NOMO-1 (cell line): ENCODE data around the gene CALHM1.
A peak's percentile ranks its signal among the peaks of the same experiment; 100 is the strongest.
"Not testable (repeated sequence)": the region's sequence is repeated elsewhere in the genome, so short reads cannot be mapped to it uniquely, and the experiment has no call there.

ENCODE experiments used
- DNase-seq, 2 experiments: peaks; one replicate each; lab custom pipeline; 2025; ENCODE audit not compliant: unreplicated experiment in 2 of 2; lab: John Stamatoyannopoulos, UW

Gene CALHM1, protein sequence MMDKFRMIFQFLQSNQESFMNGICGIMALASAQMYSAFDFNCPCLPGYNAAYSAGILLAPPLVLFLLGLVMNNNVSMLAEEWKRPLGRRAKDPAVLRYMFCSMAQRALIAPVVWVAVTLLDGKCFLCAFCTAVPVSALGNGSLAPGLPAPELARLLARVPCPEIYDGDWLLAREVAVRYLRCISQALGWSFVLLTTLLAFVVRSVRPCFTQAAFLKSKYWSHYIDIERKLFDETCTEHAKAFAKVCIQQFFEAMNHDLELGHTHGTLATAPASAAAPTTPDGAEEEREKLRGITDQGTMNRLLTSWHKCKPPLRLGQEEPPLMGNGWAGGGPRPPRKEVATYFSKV

DNA sequence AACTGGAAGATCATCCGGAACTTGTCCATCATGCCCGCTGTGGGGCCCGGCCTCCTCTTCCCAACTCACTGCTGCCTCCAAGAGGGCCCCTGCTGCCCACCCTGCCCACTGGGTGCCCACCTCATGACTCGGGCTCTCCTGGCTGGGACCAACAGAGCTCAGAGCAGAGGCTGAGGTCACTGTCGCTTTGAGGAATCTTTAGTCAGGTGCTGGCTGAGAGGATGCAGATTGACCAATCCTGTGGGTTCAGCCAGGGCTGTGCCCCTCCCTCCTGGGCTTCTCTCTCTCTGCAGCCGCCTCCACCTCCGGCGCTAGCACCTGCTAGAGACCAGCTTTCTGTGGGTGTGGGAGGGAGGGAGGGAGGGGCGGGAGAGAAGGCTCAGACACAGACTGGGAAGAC lies at the start of gene CALHM1:
Gene CALHM1, minus strand, starts transcription at position 181 of the 400 bp plus-strand sequence. Its CDS starts 149 bp downstream, at position 32.
- peak; percentile 11 to 25 for DNase-seq

DNA sequence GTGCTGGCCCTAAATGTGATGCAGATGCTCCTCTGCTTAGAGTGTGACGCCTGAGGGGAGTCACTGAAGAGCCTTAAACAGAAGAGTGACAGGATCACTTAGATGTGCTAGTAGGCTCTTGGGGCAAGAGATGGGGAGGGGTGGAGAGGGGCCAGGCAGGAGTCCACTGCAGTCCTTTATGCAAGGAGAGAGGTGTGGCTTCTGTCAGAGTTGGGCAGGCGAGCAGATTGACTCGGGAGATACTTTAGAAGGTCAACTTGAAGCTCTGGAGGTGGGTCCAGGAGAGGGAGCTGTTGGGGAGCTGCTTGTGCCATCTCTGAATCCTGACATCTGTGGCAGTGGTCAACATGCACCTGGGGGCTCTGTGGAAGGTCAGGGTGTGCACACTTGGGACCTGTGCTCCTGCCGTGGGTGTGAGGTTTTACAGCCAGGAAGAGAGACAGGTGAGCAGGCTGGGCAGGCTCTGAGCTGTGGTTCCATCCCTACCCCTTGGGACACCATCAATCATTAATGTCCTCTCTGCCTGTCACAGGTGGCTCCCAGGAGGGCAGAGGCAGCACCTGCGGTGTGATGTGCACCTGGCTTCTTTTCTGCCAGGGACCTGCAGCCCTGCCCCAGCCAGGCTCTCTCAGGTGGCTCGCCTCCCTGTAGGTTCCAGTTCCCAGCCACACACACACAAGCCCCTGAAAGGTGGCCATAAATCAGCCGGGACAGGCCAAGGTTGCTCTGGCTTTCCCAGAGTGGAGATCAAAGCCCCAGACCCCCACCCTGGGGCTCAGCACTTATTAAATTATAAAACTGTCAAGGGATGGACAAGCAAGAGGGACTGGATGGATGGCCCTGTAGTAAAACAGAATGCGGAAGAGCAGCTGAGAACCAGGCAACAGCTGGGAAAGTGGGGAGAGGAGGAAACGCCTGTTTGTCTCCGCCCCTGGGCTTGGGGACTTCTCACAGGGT lies 48.8 kb upstream of the CALHM1 start:
- no peak for DNase-seq

DNA sequence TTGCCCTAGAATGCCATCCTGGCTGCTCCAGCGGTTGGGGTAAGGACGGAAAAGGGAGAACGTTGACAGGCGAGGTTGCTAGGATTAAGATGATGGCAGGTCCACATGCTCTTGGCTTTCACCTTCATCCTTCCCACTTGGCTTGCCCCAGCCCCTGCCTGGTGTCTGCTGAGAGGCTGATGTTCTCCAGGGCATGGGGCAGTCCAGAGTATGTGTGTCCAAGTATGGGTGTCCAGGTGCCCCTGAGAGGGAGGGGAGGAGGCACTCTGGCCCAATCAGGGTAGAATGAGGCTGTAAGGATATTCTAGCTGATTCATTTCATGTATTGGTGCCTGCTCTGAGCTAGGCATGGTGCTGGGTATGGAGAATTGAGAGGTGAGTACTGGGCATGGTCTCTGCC lies 47.4 kb upstream of the CALHM1 start:
- DNase-seq: no peak

DNA sequence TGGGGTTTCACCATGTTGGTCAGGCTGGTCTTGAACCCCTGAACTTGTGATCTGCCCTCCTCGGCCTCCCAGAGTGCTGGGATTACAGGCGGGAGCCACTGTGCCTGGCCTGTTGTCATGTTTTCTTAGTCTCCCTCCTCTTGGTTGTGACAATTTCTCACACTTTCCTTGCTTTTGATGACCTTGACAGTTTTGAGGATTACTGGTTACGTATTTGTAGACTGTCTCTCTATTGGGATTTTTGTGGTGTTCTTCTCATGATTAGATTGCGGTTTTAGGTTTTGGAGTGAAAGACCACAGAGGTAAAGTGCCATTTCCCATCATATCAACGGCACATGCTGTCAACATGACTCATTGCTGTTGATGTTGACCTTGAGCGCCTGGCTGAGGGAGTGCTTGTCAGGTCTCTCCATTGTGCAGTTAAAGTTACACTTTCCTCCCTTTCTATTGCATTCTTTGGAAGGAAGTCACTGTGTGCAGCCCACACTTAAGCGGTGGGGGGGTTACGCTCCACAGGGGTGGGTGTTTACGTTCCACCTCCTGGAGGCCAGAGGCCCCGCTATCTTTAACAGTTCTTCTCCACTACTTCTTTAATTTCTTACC lies 45.6 kb upstream of the CALHM1 start:
- DNase-seq: no peak

DNA sequence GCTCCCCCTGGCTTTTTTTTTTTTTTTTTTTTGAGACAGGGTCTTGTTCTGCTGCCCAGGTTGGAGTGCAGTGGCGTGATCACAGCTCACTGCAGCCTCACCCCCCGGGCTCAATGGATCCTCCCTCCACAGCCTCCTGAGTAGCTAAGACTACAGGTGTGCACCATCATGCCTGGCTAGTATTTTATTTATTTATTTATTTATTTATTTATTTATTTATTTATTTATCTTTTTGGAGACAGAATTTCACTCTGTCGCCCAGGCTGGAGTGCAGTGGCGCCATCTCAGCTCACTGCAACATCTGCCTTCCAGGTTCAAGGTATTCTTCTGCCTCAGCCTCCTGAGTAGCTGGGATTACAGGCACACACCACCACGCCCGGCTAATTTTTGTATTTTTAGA lies 45.1 kb upstream of the CALHM1 start:
- not testable (repeated sequence) for DNase-seq

DNA sequence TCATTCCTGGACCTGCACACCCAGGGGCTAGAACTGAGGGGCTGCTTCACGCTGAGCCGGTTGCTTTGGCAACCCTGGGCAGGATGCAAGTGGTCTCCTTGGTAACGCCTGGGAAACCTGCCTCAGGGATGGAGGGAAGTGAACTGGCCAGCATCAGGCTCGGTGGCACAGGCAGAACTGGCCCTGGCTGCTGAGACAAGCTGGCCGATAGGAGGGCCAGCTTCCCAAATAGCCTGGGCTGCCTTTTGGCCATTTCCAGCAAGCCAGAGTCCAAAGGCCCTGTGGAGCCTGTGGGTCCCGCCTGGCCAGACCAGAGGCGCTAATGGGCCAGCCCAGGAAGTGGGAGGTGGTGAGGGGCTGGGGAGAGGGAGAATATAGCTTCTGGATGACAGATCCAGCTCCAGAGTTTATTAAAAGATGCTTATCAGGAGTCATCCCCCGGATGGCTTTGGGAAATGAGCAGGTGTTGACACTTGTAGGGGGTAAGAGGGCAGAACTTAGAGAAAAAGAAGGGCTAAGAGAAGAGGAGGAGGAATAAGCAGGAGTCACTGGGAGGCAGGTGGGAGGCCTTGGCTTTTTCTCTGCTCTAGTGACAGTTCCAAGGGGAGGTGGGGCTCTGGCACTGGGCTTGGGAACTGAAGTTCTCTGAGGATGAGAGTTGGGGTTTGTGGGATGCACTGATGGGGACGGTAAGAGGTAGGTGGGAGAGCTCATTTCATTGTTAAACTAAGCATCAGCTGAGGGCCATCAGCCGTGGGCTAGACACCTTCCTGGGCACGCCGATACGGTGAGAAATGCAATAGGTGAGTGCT lies 44.4 kb upstream of the CALHM1 start:
- DNase-seq: no peak

DNA sequence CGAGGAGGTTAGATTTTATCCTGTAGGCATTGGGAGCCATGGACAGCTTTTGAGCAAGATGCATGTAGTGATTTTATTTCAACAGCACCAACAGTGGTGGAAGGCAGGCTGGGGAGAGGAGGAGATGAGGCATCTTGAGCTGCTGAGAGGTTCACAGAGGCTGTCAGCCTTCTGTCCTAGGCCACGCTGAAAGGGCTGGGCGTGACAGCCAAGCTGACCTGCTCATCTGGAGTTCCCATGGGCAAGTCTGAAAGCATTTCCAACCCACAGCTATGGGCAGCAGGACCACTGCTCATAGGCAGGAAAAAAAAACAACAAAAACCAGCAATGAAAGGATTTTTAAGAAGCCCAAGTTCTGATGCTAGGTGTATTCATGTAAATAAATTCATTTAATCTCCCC lies 42.5 kb upstream of the CALHM1 start:
- DNase-seq: no peak

DNA sequence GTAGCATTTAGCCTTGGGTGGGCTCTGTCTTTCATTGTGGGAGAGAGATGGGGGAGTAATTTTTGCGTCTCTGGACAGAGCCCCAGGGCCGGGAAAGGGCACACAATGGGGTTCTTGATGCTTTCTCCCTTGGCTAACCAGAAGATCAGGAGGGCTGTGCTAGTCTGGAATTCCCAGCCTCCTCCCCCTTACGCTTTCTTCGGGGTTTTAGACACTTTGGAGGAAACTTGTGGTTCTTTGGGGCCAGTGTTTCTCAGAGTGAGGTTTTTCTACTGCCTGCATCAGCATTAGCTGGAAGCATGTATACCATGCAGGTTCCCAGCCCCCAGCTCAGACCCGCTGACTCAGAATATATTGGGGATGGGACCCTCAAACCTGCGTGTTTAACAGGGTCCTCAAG lies 41.8 kb upstream of the CALHM1 start:
- no peak for DNase-seq

DNA sequence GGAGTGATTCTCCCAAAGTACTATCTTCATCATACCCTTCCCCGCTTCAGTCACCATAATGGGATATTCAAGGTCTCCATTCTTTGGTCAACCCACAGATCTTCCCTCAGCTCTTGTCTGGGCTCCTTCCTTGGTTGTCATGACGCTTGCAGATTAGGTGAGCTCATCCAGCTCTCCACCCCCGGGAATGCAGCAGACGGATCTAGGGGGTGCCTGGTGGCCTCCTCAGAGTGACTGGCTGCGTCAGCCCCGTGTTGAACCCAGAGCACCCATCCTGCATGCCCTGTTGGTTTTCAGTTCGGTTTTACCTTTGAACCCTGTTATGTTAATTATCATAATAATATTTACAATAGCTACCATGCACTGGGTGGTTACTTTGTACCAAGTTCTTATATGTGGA lies 41.2 kb upstream of the CALHM1 start:
- DNase-seq: no peak

DNA sequence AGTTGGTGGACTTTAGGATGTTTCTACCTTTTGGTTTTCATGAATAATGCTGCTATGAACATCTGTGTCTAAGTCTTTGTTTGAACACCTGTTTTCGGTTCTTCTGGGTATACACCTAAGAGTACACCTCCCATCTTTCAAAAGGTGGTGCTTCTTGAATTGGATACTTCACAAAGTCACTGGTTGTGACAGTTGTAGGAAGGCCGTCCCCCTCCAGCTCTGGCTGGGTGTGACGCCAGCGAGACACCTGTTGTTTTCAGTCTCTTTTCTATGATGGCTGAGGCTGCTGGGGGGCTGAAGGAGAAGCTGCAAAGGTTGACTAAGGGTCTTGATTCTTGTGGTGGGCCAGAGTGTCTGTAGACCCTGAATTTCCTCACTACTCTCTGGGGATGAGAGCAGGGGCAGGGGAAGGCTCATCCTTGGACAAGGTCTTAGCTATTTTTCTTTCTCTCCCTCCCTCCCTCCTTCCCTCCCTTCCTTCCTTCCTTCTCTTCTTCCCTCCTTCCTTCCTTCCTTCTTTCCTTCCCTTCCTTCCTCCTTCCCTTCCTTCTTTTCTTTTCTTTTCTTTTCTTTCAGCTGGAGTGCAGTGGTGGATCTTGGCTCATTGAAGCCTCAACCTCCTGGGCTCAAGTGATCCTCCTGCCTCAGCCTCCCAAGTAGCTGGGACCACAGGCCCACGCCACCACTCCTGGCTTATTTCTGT lies 40.4 kb upstream of the CALHM1 start:
- DNase-seq: no peak

DNA sequence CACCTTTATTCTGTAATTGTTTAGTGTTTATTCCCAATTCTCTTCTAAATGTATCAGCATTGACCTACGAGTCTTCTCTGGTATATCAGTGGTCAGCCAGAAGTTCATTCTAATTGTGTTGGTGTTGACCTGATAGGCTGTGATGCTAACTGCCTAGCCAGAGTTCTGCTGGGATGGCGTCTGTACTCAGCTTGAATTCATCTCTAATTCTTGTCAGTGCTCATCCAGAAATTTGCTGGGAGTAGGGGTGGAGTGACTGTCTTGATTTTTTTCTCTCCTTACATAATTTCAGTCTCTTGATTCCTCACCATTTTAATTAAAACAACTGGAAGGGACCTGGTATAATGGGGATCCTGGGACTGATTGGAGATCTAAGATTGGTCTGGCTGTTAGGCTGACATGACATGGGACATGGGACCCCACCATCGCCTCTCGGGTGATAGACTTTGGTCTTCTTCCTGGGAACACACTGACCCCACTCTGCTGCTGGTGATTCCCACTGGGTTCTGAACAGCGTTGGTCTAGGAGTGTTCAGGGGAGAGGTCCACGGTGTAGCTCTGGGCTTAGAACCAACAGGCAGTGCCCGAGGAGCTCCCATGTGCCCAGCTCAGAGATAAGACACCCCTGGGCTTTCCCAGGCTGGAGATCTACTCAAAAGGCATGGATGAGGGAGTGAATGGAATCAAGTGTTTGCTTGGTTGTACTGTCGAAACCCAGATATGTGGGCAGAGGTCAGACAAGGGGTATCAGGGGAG lies 38.6 kb upstream of the CALHM1 start:
- DNase-seq: no peak

DNA sequence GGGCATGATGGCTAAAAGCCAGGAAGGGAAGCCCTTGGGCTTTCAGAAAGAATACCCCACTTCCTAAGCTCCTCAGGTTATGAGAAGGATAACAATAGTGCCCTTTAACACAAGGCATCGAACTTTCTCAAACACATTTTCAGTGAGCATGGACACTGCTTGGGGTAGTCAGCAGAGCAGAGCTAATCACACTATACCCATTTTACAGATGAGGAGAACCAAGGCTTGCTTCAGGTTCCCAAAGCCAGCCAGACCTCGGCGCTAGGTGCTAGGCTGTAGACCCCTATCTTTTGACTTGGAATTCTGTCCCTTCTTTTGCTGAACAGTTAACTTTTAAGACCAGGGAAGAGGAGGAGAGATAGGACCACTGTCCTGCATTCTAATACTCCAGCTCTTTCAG lies 36.6 kb upstream of the CALHM1 start:
- DNase-seq: no peak

DNA sequence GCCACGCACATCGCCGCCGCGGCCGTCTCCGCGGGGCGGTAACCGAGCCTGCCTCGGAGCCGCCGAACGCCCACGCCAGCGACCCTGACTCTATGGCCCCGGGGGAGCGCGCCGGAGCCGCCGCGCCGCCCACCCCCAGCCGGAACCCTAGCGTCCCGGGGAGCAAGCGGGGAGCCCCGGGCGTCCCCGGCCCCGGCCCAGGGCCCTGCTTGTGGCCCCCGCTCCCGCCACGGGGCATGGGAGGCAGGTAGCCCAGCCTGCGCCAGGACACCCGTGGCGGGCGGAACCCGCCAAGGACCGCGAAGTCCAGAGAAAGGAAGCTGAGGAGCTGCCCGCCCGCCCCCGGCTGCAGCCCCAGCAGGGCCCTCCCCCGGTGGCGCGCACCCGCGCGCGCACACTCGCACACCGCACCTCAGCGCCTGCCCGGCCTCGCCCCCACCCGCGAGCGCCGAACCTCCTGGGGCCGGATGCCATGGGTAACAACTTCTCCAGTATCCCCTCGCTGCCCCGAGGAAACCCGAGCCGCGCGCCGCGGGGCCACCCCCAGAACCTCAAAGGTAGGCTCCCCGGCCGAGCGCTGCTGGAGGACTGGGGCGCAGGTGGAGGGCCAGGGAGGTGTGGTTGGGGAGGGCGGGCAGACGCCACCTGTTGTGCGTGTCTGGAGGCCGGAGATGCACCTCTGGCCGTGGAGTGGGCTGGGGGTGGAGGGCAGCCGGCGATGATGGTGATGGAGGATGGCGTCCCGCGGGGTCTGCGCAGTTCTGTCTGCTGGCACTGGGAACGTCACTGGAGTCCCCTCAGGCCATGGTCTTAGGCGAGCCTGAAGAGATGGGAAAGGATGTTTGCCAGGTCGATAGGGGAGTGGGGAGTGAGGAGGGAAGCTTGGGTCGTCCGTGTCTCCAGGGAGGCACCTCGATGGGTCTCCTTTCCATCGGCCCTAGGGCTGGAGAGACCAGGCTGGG lies 35.5 kb upstream of the CALHM1 start:
- DNase-seq: no peak

DNA sequence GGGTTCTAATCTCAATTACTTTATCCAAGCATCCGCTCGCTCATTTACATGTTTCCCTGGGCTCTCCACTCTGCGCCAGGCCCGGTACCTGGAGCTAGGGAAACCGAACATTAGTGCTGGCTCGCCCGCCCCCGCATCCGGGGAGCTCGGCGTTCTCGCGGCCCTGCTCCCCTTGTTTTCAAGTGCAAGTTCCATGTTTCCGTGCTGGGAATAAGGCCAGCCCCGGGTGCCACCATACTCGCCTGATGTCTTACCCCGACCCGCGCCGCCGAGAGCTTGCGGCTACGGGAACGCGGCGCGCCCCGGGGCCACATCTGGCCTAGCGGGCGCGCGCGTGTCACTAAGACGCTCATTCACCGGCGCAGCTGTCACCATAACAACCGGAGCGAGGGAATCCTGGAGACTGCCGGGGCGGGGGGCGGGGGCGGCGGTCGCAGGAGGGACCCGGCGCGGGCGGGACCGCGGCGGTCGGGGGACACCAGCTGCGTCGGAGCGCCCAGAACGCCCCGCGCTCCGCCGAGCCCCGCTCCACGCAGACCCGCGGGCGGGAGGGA lies 34.7 kb upstream of the CALHM1 start, which contains the start of gene NEURL1:
Gene NEURL1, plus strand, starts transcription at position 344 of the 554 bp plus-strand sequence. CDS start 683 bp downstream, outside the sequence.
- no peak for DNase-seq

DNA sequence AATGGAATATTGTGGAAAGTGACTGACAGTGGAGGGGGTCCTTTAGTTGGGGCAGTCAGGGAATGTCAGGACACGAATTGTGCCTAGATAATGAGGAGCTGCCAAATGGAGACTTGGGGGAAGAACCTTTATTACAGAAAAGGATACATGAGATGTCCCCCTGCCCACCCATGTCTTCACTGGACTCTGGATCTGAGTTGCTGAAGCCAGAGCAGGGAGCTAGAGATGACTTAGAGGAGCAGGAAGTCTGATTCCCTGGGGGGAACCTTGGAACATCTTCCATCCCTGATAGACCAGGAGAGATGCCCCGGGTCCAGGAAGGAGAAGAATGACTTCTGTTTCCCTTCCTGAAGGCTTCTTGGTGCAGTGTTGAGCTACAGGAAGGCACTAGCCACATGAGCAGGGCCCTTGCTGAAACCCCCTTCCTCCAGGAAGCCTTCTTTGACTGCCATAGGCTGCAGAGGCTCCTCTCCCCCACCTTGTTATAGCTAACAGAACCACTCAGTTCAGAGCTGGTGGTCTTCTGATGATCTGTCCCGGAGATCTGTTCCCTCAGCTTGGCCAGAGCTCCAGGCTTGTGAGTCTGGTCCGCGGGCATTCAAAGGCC lies 34.1 kb upstream of the CALHM1 start:
- DNase-seq: no peak

DNA sequence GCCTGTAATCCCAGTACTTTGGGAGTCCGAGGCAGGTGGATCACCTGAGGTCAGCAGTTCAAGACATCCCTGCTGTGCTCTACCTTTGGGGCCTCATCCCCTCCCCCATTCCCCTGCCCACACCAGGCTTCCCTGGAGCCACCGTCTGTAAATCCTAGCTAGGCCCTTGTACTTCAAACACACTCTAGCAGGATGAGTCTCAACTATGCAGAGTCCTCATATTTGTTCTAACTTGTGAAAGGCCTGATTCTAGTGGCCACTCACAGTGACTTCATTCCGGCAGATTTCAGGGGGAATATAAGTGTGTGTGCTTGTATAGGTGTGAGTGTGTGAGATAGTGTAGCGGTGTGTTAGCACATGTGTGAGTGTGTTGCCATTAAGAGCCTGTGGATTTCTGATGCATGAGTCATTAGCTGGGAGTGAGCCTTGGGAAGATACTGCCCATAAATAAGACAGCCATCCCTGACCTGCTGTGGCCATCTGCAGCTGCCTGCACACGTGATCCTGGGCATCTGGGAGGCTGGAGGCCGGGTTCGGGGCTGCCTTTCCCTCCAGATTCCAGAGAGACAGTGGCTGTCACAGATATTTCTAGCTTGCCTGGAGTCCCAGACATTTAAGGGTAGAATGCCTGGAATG lies 33.1 kb upstream of the CALHM1 start:
- DNase-seq: no peak

DNA sequence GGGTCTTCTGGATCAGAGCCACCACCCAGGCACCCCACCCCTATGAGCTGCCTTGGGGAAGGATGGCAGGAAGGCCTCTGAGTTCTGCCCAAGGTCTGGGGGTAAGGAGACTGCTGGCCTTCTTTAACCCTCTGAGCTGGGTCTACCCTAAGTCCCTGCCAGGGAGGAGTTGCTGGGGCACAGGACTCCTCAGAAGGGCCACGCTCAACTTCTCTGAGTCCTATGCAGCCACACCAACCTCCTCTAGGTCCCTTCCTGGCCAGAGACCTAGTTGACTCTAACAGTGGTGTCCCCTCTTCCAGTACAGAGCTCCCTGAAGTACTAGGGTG lies 32.2 kb upstream of the CALHM1 start:
- DNase-seq: no peak
